H1 (cell line): Measurements from ENCODE around the gene FBXL17. TPM values are rescaled to one million over a fixed set of nuclear protein-coding genes. Genes with fewer than 3 reads are reported as not detected.

Experiments used
- CTCF ChIA-PET: fragments of 300-600 bp; sonication (Branson Sonifier 250); formaldehyde crosslinking; loops from one replicate; lab custom pipeline; 2021; ENCODE audit not compliant: partially characterized antibody; lab: Charles Lee
- POLR2A ChIA-PET: fragments of 300-600 bp; sonication (Branson Sonifier 250); formaldehyde crosslinking; loops from one replicate; lab custom pipeline; 2021; ENCODE audit warnings: inconsistent platforms; ENCODE audit not compliant: partially characterized antibody; lab: Charles Lee
- DNase-seq, 2 experiments: peaks; one replicate each; pipeline versions ENCODE4 v3.0.0 to v3.0.0-alpha.2; 2010 to 2022; ENCODE audit warnings: low spot score in 2 of 2, low read depth in 1 of 2, mixed read lengths in 1 of 2
- FAIRE-seq: peaks from 2 replicates; lab custom pipeline; 2011; peaks lifted over from hg19 to GRCh38; lab: Jason Lieb, UNC
- H2AFZ ChIP-seq: 2 replicates; pipeline ENCODE4 v1.8.1; 2012; ENCODE audit warnings: low read length, inconsistent platforms
- H2AK5ac ChIP-seq: 2 replicates; pipeline ENCODE4 v1.6.1; 2013; ENCODE audit warnings: low read depth, low read length
- H2BK120ac ChIP-seq: replicated peaks from 2 replicates; pipeline ENCODE3; 2013; ENCODE audit warnings: low read depth, low read length, inconsistent platforms
- H2BK12ac ChIP-seq: 2 replicates; pipeline ENCODE4 v1.6.1; 2013; ENCODE audit warnings: low read depth, low read length
- H2BK15ac ChIP-seq: 2 replicates; pipeline ENCODE4 v1.6.1; 2013; ENCODE audit warnings: low read length
- H2BK20ac ChIP-seq: 2 replicates; pipeline ENCODE4 v1.6.1; 2013; ENCODE audit warnings: low read length
- H2BK5ac ChIP-seq: 2 replicates; pipeline ENCODE4 v1.6.1; 2013; ENCODE audit warnings: low read depth, low read length
- H3K14ac ChIP-seq: 2 replicates; pipeline ENCODE4 v1.6.1; 2013; ENCODE audit warnings: inconsistent platforms; ENCODE audit not compliant: insufficient read length
- H3K18ac ChIP-seq: 2 replicates; pipeline ENCODE4 v1.6.1; 2013; ENCODE audit warnings: low read length; ENCODE audit errors: extremely low read depth
- H3K23ac ChIP-seq: 2 replicates; pipeline ENCODE4 v1.6.1; 2013; ENCODE audit warnings: inconsistent platforms; ENCODE audit not compliant: insufficient read length
- H3K23me2 ChIP-seq: 2 replicates; pipeline ENCODE4 v1.6.1; 2013; ENCODE audit warnings: low read depth, low read length
- H3K27ac ChIP-seq: 2 replicates; pipeline ENCODE4 v1.6.1; 2011; ENCODE audit warnings: low read depth, low read length, inconsistent platforms
- H3K27me3 ChIP-seq, 4 experiments: replicated peaks in 1 of 4; 1 replicate in 1 of 4; 2 replicates in 3 of 4; pipeline versions ENCODE4 v1.6.1 to v1.8.1; 2011 to 2013; ENCODE audit warnings: low read length in 3 of 4, mild to moderate bottlenecking in 3 of 4, inconsistent platforms in 2 of 4, mixed read lengths in 2 of 4, moderate library complexity in 1 of 4; ENCODE audit not compliant: control insufficient read depth in 3 of 4, insufficient read depth in 3 of 4; ENCODE audit errors: extremely low read depth in 1 of 4
- H3K36me3 ChIP-seq, 4 experiments: 2 replicates each; pipeline versions ENCODE4 v1.6.1 to v1.8.1; 2011 to 2013; ENCODE audit warnings: mild to moderate bottlenecking in 4 of 4, low read length in 3 of 4, moderate library complexity in 2 of 4, control low read depth in 1 of 4, inconsistent platforms in 1 of 4; ENCODE audit not compliant: insufficient read depth in 4 of 4, control insufficient read depth in 2 of 4
- H3K4ac ChIP-seq: replicated peaks from 2 replicates; pipeline ENCODE3; 2013; ENCODE audit warnings: low read length, low read depth, mixed read lengths, inconsistent platforms; ENCODE audit not compliant: insufficient read length
- H3K4me1 ChIP-seq, 4 experiments: replicated peaks in 1 of 4; 1 replicate in 1 of 4; 2 replicates in 3 of 4; pipeline versions ENCODE4 v1.6.1 to v1.8.1; 2011 to 2013; ENCODE audit warnings: low read length in 3 of 4, inconsistent platforms in 2 of 4, mixed read lengths in 1 of 4; ENCODE audit not compliant: insufficient read depth in 4 of 4, control insufficient read depth in 3 of 4
- H3K4me2 ChIP-seq, 2 experiments: 2 replicates each; pipeline versions ENCODE4 v1.6.1 to v1.8.1; 2011 to 2013; ENCODE audit warnings: low read depth in 2 of 2, low read length in 2 of 2, control low read depth in 1 of 2, inconsistent platforms in 1 of 2, mild to moderate bottlenecking in 1 of 2; ENCODE audit not compliant: insufficient read depth in 1 of 2
- H3K4me3 ChIP-seq, 4 experiments: fragments of 200-600, 300-600 bp in 1 of 4; sonication (generic), shearing (Covaris generic), sonication (Bioruptor Twin) in 1 of 4; 2 replicates each; pipeline versions ENCODE4 v1.5.1 to v1.8.1; 2011 to 2016; ENCODE audit warnings: low read length in 4 of 4, low read depth in 3 of 4, control low read depth in 2 of 4, inconsistent platforms in 2 of 4, mild to moderate bottlenecking in 2 of 4, mixed read lengths in 1 of 4, moderate library complexity in 1 of 4; ENCODE audit not compliant: insufficient read depth in 2 of 4; ENCODE audit errors: extremely low read depth in 1 of 4
- H3K56ac ChIP-seq: replicated peaks from 2 replicates; pipeline ENCODE3; 2013; ENCODE audit warnings: low read depth, mild to moderate bottlenecking, mixed read lengths, low read length, inconsistent platforms; ENCODE audit not compliant: insufficient read length
- H3K79me1 ChIP-seq: 2 replicates; pipeline ENCODE4 v1.6.1; 2013; ENCODE audit warnings: low read depth, low read length, control low read depth
- H3K79me2 ChIP-seq, 2 experiments: 2 replicates each; pipeline versions ENCODE4 v1.6.1 to v1.8.1; 2012 to 2013; ENCODE audit warnings: low read length in 2 of 2, mild to moderate bottlenecking in 2 of 2, inconsistent platforms in 1 of 2; ENCODE audit not compliant: insufficient read depth in 2 of 2, control insufficient read depth in 1 of 2
- H3K9ac ChIP-seq, 4 experiments: replicated peaks in 1 of 4; 1 replicate in 1 of 4; 2 replicates in 3 of 4; pipeline versions ENCODE4 v1.6.1 to v1.8.1; 2011 to 2013; ENCODE audit warnings: low read depth in 3 of 4, low read length in 3 of 4, control low read depth in 2 of 4, mild to moderate bottlenecking in 2 of 4, moderate library complexity in 2 of 4, inconsistent platforms in 1 of 4; ENCODE audit errors: extremely low read depth in 1 of 4
- H3K9me3 ChIP-seq, 2 experiments: 2 replicates each; pipeline versions ENCODE4 v1.6.1 to v1.8.1; 2012 to 2013; ENCODE audit warnings: mild to moderate bottlenecking in 2 of 2, moderate library complexity in 2 of 2, control low read depth in 1 of 2, inconsistent platforms in 1 of 2, low read depth in 1 of 2, low read length in 1 of 2, mixed read lengths in 1 of 2; ENCODE audit not compliant: insufficient read depth in 2 of 2
- H4K20me1 ChIP-seq, 2 experiments: replicated peaks in 1 of 2; 2 replicates each; pipeline versions ENCODE3 to v1.8.1; 2011 to 2013; ENCODE audit warnings: inconsistent platforms in 2 of 2, low read length in 2 of 2, mild to moderate bottlenecking in 1 of 2; ENCODE audit not compliant: insufficient read depth in 2 of 2, control insufficient read depth in 1 of 2
- H4K5ac ChIP-seq: 2 replicates; pipeline ENCODE4 v1.6.1; 2013; ENCODE audit warnings: low read length, low read depth, mixed read lengths, inconsistent platforms; ENCODE audit not compliant: insufficient read length
- H4K8ac ChIP-seq: 2 replicates; pipeline ENCODE4 v1.8.0; 2013; ENCODE audit warnings: mild to moderate bottlenecking, moderate library complexity, low read length, inconsistent platforms; ENCODE audit not compliant: insufficient read depth; ENCODE audit errors: extremely low read depth
- H4K91ac ChIP-seq: replicated peaks from 2 replicates; pipeline ENCODE3; 2013; ENCODE audit warnings: low read length, mixed read lengths, inconsistent platforms; ENCODE audit not compliant: insufficient read length
- ASH2L ChIP-seq: fragments of 200-600, 300-600 bp; sonication (generic); IDR thresholded peaks from one replicate; pipeline ENCODE4 v1.7.1; 2017; ENCODE audit warnings: low read length
- BCL11A ChIP-seq, 2 experiments: IDR thresholded peaks; one replicate each; pipeline ENCODE4 v1.6.1; 2011; ENCODE audit warnings: low read depth in 2 of 2, low read length in 2 of 2, mild to moderate bottlenecking in 2 of 2
- E2F6 ChIP-seq: IDR thresholded peaks from 2 replicates; pipeline ENCODE4 v1.6.1; 2012; ENCODE audit warnings: inconsistent platforms
- HDAC6 ChIP-seq: IDR thresholded peaks from one replicate; pipeline ENCODE4 v1.7.1; 2012; ENCODE audit warnings: low read depth, mild to moderate bottlenecking, inconsistent platforms, low read length, moderate library complexity
- KDM1A ChIP-seq: fragments of 200-600, 300-600 bp; sonication (generic); IDR thresholded peaks from 2 replicates; pipeline ENCODE4 v1.7.1; 2016; ENCODE audit warnings: mild to moderate bottlenecking, low read length, borderline replicate concordance
- RNF2 ChIP-seq: fragments of 200-900, 300-1000 bp; sonication (generic); IDR thresholded peaks from 2 replicates; pipeline ENCODE4 v1.7.1; 2016; ENCODE audit warnings: borderline replicate concordance, low read depth, mild to moderate bottlenecking, antibody characterized with exemption, low read length; ENCODE audit not compliant: poor library complexity, severe bottlenecking; ENCODE audit errors: missing control alignments
- SIX5 ChIP-seq: IDR thresholded peaks from 2 replicates; pipeline ENCODE4 v1.6.1; 2011; ENCODE audit warnings: mild to moderate bottlenecking, low read depth, low read length
- WGBS, 2 experiments: shearing (Covaris generic) in 1 of 2; methylation state at CpG; one replicate each; pipeline versions ENCODE4 v1.1.6 to v1.1.7; 2013 to 2015; ENCODE audit warnings: low lambda C conversion rate in 2 of 2, mixed read lengths in 2 of 2, inconsistent platforms in 1 of 2, low coverage in 1 of 2, missing lambda C conversion rate in 1 of 2; ENCODE audit not compliant: insufficient replicate concordance in 2 of 2, insufficient coverage in 1 of 2, insufficient read length in 1 of 2; ENCODE audit errors: extremely low coverage in 1 of 2, missing lambda C conversion rate in 1 of 2; 5-methylcytosine and 5-hydroxymethylcytosine counted together
- polyA plus RNA-seq, 7 experiments: library from polyadenylated mRNA; depleted of rRNA in 3 of 7; stranded (reverse) in 5 of 7; unstranded in 2 of 7; fragments of >200 nt in 5 of 7; fragments of 200-250 nt in 2 of 7; gene quantifications; 1 replicate in 5 of 7; 2 replicates in 1 of 7; 4 replicates in 1 of 7; pipeline versions ENCODE4 v1.2.1 to v1.2.3, GENCODE V29; 2011 to 2013; ENCODE audit warnings: missing spikeins in 2 of 7, mixed read lengths in 2 of 7
- total RNA-seq: library from RNA; stranded (reverse); fragmentation: NEBNext Ultra II Directional; extraction: Animal tissue kit (Norgen Biotek cat#: 25700); gene quantifications from 2 replicates; pipeline ENCODE4 v1.2.1, GENCODE V29; 2021

FBXL17 gene
- total and polyA plus RNA-seq, 2 of the 8 experiments (the other 6 are each of a cell fraction or from before 2014, with no cell fraction given) = 0.35 to 4.3 TPM

- no peak overlapping the region for H3K4me3 ChIP-seq
- no peak for TF ChIP-seq KDM1A
- no peak for TF ChIP-seq SIX5
- TF ChIP-seq E2F6 = no peak
- TF ChIP-seq HDAC6 = no peak
- no peak for TF ChIP-seq BCL11A (IDR thresholded peaks at IDR 0.05; ENCODE audit: low read depth in 2 of 2, low read length in 2 of 2)
- TF ChIP-seq ASH2L = no peak
- no peak for TF ChIP-seq RNF2
- no peaks in the 10 kb centered on the region for H3K23me2 ChIP-seq
- H2AK5ac ChIP-seq = no peak overlapping the region
- H2BK120ac ChIP-seq = no peak overlapping the region
- H3K79me1 ChIP-seq = no peaks in the 10 kb centered on the region
- no peaks in the 10 kb centered on the region for H3K27me3 ChIP-seq
- H3K18ac ChIP-seq = no peak overlapping the region; the same call in 1 of the 2 replicates
- H2BK12ac ChIP-seq = no peak overlapping the region; the same call in 1 of the 2 replicates
- WGBS, 2 experiments = 69% methylated on average over 3 of the region's 3 CpGs; no CpG with 5 or more reads in 1 of the 2 experiments
- peaks cover 0 to 3% (median 1%) of the 10 kb centered on the region in 4 experiments; a peak in 1 of 7 replicates for H3K4me1 ChIP-seq
- no peak overlapping the region for H3K4ac ChIP-seq
- POLR2A ChIA-PET = no interaction called here
- H3K9me3 ChIP-seq = no peaks in the 10 kb centered on the region
- H3K4me2 ChIP-seq = no peak overlapping the region
- 0 out of 2 replicates have a peak overlapping the region, but pooled peaks have one; percentile 41 for H2AFZ ChIP-seq
- no peak overlapping the region for H2BK5ac ChIP-seq
- H3K23ac ChIP-seq = no peak overlapping the region
- no peak overlapping the region for H4K8ac ChIP-seq
- H3K36me3 ChIP-seq = no peaks in the 10 kb centered on the region
- no peak overlapping the region for H3K14ac ChIP-seq
- DNase-seq (no peak), FAIRE-seq (no peak)
- no peaks in the 10 kb centered on the region for H3K79me2 ChIP-seq
- H2BK15ac ChIP-seq = no peak overlapping the region
- H2BK20ac ChIP-seq = no peak overlapping the region
- no peak overlapping the region for H4K5ac ChIP-seq
- no peak overlapping the region for H3K27ac ChIP-seq
- no peak overlapping the region for H4K91ac ChIP-seq
- no peaks in the 10 kb centered on the region for H4K20me1 ChIP-seq
- CTCF ChIA-PET = interaction anchor here (0.6 to 1.9 kb wide), 5 partner anchors 8 to 1267 kb away, joined by 3 to 8 read pairs (median 3); no protein-coding TSS in a partner anchor
- no peak overlapping the region for H3K9ac ChIP-seq
- H3K56ac ChIP-seq = no peak overlapping the region
These were observed 280.1 kb downstream of the FBXL17 start for GRCh38 chr5:108101821-108102220.
